ENCODE results near the gene CD2AP. TPM values are rescaled to one million over a fixed set of nuclear protein-coding genes. Genes with fewer than 3 reads are reported as not detected.

CD2AP gene
- total RNA-seq, 1 experiment from 2014 or later = 42.7 TPM

DNA sequence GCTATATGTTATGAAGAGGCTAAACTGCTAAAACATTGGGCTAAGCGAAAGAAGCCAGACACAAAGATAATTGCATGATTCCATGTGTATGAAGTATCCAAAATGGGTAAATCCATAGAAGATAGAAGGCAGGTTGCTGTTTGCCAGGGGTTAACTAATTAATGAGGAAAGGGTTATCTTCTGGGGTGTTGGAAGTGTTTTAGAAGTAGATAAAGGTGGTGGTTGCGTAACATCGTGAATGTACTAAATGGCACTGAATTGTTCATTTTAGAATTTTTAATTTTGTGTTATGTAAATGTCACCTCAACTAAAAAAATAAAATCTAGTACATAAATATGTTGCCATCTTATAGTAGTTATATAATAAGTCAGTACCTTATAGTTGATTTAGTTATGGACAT, 116.4 kb downstream of the CD2AP start:
- H3K4me2 ChIP-seq (ENCODE audit: low read depth, low read length, poor library complexity, severe bottlenecking) = no peak overlapping the region

DNA sequence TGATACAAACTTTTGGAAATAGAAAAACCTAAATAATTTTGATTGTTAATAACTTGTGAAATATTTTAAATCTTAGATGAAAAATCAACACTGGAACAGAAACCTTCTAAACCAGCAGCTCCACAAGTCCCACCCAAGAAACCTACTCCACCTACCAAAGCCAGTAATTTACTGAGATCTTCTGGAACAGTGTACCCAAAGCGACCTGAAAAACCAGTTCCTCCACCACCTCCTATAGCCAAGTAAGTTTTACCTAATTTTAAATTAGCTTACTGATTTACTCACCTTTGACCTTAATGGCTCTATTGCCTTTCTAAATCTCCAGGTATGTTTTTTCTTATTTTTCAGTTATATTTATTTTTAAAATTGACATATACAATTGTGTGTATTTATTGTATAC, 118.2 kb downstream of the CD2AP start:
- no peak for DNase-seq
- Histone ChIP-seq H2AFZ (ENCODE audit: low read length) (no peak overlapping the region), H3K9ac (ENCODE audit: low read length) (no peak overlapping the region), H3K4me3 (ENCODE audit: low read length) (no peak overlapping the region), H3K4me2 (ENCODE audit: low read depth, low read length, poor library complexity, severe bottlenecking) (no peak overlapping the region), H3K27ac (ENCODE audit: low read length) (no peak overlapping the region), H3K36me3 (ENCODE audit: insufficient read depth, low read length) (peaks cover 44% of the 10 kb centered on the region), H3K9me2 (replicated peaks; ENCODE audit: insufficient read depth, low read length) (no peaks in the 10 kb centered on the region), H3K9me3 (ENCODE audit: low read length) (no peaks in the 10 kb centered on the region), H3K4me1 (ENCODE audit: low read length) (peaks cover 25% of the 10 kb centered on the region), H4K20me1 (ENCODE audit: insufficient read depth, low read depth, low read length) (no peaks in the 10 kb centered on the region), H3K79me2 (ENCODE audit: low read length) (peaks cover 12% of the 10 kb centered on the region; the same call in 1 of the 2 replicates), H3K27me3 (ENCODE audit: low read length) (no peaks in the 10 kb centered on the region)

More for the DNA sequence above, 116.4 kb downstream of the CD2AP start:
- H3K36me3 ChIP-seq (ENCODE audit: insufficient read depth, low read length) = peaks cover 42% of the 10 kb centered on the region
- H3K9me2 ChIP-seq (replicated peaks; ENCODE audit: insufficient read depth, low read length) = no peaks in the 10 kb centered on the region
- no peak overlapping the region for H3K4me3 ChIP-seq (ENCODE audit: low read length)
- H3K27ac ChIP-seq (ENCODE audit: low read length) = no peak overlapping the region
- no peak overlapping the region for H2AFZ ChIP-seq (ENCODE audit: low read length)
- H3K79me2 ChIP-seq (ENCODE audit: low read length) = peaks cover 18% of the 10 kb centered on the region
- H3K9ac ChIP-seq (ENCODE audit: low read length) = no peak overlapping the region
- H4K20me1 ChIP-seq (ENCODE audit: insufficient read depth, low read depth, low read length) = no peaks in the 10 kb centered on the region
- H3K4me1 ChIP-seq (ENCODE audit: low read length) = peaks cover 25% of the 10 kb centered on the region
- no peaks in the 10 kb centered on the region for H3K27me3 ChIP-seq (ENCODE audit: low read length)
- H3K9me3 ChIP-seq (ENCODE audit: low read length) = no peaks in the 10 kb centered on the region
- DNase-seq = no peak

DNA sequence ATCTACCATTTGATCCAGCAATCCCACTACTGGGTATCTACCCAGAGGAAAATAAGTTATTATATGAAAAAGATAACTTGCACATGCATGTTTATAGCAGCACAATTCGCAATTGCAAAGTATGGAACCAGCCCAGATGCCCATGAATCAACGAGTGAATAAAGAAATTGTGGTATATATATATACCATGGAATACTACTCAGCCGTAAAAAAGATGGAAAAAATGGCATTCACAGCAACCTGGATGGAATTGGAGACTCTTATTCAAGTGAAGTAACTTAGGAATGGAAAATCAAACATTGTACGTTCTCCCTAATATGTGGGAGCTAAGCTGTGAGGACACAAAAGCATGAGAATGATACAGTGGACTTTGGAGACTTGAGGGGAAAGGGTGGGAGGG, 120.8 kb downstream of the CD2AP start:
- H3K9me2 ChIP-seq (replicated peaks; ENCODE audit: insufficient read depth, low read length) = no peaks in the 10 kb centered on the region
- peaks cover 35% of the 10 kb centered on the region for H3K36me3 ChIP-seq (ENCODE audit: insufficient read depth, low read length)
- H3K27me3 ChIP-seq (ENCODE audit: low read length) = no peaks in the 10 kb centered on the region
- no peak overlapping the region for H3K4me3 ChIP-seq (ENCODE audit: low read length)
- no peaks in the 10 kb centered on the region for H4K20me1 ChIP-seq (ENCODE audit: insufficient read depth, low read depth, low read length)
- H2AFZ ChIP-seq (ENCODE audit: low read length) = no peak overlapping the region
- H3K9me3 ChIP-seq (ENCODE audit: low read length) = no peaks in the 10 kb centered on the region
- H3K79me2 ChIP-seq (ENCODE audit: low read length) = peaks cover 11% of the 10 kb centered on the region
- no peak for DNase-seq
- no peak overlapping the region for H3K27ac ChIP-seq (ENCODE audit: low read length)
- H3K9ac ChIP-seq (ENCODE audit: low read length) = no peak overlapping the region
- H3K4me1 ChIP-seq (ENCODE audit: low read length) = peaks cover 6% of the 10 kb centered on the region
- H3K4me2 ChIP-seq (ENCODE audit: low read depth, low read length, poor library complexity, severe bottlenecking) = no peak overlapping the region

DNA sequence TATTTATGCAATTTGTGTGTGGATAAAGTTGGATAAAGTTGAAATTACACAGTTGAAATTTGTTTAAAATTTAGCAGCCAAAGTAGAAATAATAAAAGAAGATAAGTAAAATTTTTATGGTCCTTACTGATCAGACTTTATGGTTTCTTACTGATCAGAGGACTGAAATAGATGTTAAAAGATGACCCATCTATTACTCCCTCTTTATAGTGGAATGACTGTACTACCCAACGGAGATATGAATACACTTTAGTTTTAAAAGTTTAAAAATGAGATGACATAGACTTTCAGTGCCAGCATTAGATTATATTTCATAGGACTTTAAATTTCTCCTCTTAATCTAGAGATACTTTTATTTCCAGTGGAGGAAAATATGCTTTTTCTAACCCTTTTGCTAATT, 121.9 kb downstream of the CD2AP start:
- Histone ChIP-seq H2AFZ (ENCODE audit: low read length) (no peak overlapping the region), H4K20me1 (ENCODE audit: insufficient read depth, low read depth, low read length) (no peaks in the 10 kb centered on the region), H3K27me3 (ENCODE audit: low read length) (no peaks in the 10 kb centered on the region), H3K9me2 (replicated peaks; ENCODE audit: insufficient read depth, low read length) (no peaks in the 10 kb centered on the region), H3K4me3 (ENCODE audit: low read length) (no peak overlapping the region), H3K79me2 (ENCODE audit: low read length) (peaks cover 1% of the 10 kb centered on the region; the same call in 1 of the 2 replicates), H3K4me2 (ENCODE audit: low read depth, low read length, poor library complexity, severe bottlenecking) (no peak overlapping the region), H3K4me1 (ENCODE audit: low read length) (no peaks in the 10 kb centered on the region), H3K9ac (ENCODE audit: low read length) (no peak overlapping the region), H3K36me3 (ENCODE audit: insufficient read depth, low read length) (peaks cover 35% of the 10 kb centered on the region), H3K27ac (ENCODE audit: low read length) (no peak overlapping the region), H3K9me3 (ENCODE audit: low read length) (no peaks in the 10 kb centered on the region)
- no peak for DNase-seq

DNA sequence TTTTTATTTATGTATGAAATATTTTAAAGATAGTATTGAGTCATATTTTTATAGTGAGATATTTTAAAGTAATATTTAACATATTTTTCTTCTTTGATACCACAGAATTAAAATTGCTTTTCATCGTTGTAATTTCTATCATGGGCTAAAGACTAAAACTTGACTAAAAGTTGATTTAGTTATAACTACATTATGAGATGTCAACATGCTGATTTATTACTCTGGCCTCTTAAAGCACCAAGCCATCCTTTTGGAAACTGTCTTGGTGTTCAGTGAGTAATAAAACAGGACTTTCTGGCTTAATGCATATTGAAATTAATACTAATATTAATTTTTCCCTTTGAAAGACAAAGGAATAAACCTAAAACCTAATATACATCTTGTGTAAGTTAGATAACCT, 125.6 kb downstream of the CD2AP start:
- H3K4me3 ChIP-seq (ENCODE audit: low read length) = no peak overlapping the region
- peaks cover 26% of the 10 kb centered on the region; the same call in 1 of the 2 replicates for H3K36me3 ChIP-seq (ENCODE audit: insufficient read depth, low read length)
- H3K4me2 ChIP-seq (ENCODE audit: low read depth, low read length, poor library complexity, severe bottlenecking) = no peak overlapping the region
- no peaks in the 10 kb centered on the region for H3K9me2 ChIP-seq (replicated peaks; ENCODE audit: insufficient read depth, low read length)
- no peak overlapping the region for H2AFZ ChIP-seq (ENCODE audit: low read length)
- peaks cover 4% of the 10 kb centered on the region; the same call in 1 of the 2 replicates for H3K79me2 ChIP-seq (ENCODE audit: low read length)
- DNase-seq = no peak
- H3K27ac ChIP-seq (ENCODE audit: low read length) = no peak overlapping the region
- H3K4me1 ChIP-seq (ENCODE audit: low read length) = no peaks in the 10 kb centered on the region
- H3K9me3 ChIP-seq (ENCODE audit: low read length) = no peaks in the 10 kb centered on the region
- no peaks in the 10 kb centered on the region for H4K20me1 ChIP-seq (ENCODE audit: insufficient read depth, low read depth, low read length)
- H3K9ac ChIP-seq (ENCODE audit: low read length) = no peak overlapping the region
- H3K27me3 ChIP-seq (ENCODE audit: low read length) = no peaks in the 10 kb centered on the region

DNA sequence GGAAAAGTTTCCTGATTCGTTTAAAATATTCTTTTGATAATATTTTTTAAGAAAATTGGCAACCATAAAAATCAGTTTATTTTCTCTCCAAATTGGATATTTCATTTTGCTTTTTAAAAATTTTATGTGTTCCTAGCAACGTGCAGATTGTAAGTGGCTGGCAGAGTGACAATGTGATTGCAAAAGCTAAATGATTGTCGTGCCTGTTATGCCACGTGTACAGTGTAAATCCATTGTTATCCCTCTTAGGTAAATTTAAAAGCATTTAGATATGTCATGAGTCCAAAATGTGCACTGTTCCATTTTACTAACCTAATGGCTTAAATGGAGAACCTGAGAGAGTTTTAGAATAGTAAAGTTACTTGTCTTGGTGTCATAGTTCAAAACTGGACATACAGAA, 126.4 kb downstream of the CD2AP start:
- Histone ChIP-seq H3K27me3 (ENCODE audit: low read length) (no peaks in the 10 kb centered on the region), H3K4me3 (ENCODE audit: low read length) (no peak overlapping the region), H3K4me2 (ENCODE audit: low read depth, low read length, poor library complexity, severe bottlenecking) (no peak overlapping the region), H3K79me2 (ENCODE audit: low read length) (peaks cover 4% of the 10 kb centered on the region; the same call in 1 of the 2 replicates), H3K9me3 (ENCODE audit: low read length) (no peaks in the 10 kb centered on the region), H4K20me1 (ENCODE audit: insufficient read depth, low read depth, low read length) (no peaks in the 10 kb centered on the region), H3K27ac (ENCODE audit: low read length) (no peak overlapping the region), H3K9me2 (replicated peaks; ENCODE audit: insufficient read depth, low read length) (no peaks in the 10 kb centered on the region), H3K9ac (ENCODE audit: low read length) (no peak overlapping the region), H2AFZ (ENCODE audit: low read length) (no peak overlapping the region), H3K4me1 (ENCODE audit: low read length) (no peaks in the 10 kb centered on the region), H3K36me3 (ENCODE audit: insufficient read depth, low read length) (peaks cover 32% of the 10 kb centered on the region; the same call in 1 of the 2 replicates)
- no peak for DNase-seq

DNA sequence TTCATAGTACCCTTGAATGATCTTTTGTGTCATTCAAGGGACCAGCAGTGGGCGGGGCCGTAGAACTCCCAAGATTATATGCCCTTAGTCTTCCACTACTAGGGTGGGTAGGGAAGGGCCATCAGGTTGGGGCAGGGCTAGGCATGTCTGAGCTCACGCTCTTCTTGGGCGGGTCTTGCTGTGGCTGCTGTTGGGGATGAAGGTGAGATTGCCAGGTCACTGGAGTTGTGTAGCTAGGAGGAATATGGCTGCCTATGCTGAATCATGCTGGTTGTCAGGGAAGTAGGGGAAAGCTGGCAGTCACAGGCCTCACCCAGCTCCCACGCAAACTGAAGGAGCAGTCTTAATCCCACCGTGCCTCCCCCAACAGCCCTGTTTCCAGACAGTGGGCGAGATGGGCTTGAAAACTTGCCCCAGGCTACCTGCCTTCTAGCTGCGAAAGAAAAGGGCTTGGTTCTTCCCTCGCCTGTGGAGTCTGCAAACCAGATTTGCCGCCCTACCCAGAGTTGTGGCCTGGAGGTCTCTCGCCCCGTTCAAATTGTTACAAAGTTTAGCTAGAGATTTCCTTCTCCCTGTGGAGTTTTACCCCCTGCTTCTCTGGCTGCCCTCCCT, 144.4 kb downstream of the CD2AP start:
- Histone ChIP-seq H3K27me3 (ENCODE audit: low read length) (no peaks in the 10 kb centered on the region), H3K9me3 (ENCODE audit: low read length) (no peaks in the 10 kb centered on the region), H2AFZ (ENCODE audit: low read length) (no peak overlapping the region), H3K36me3 (ENCODE audit: insufficient read depth, low read length) (0 out of 2 replicates have a peak, but pooled peaks cover 9% of the 10 kb centered on the region), H3K4me3 (ENCODE audit: low read length) (no peak overlapping the region), H4K20me1 (ENCODE audit: insufficient read depth, low read depth, low read length) (no peaks in the 10 kb centered on the region), H3K9me2 (replicated peaks; ENCODE audit: insufficient read depth, low read length) (no peaks in the 10 kb centered on the region), H3K4me1 (ENCODE audit: low read length) (no peaks in the 10 kb centered on the region), H3K27ac (ENCODE audit: low read length) (no peak overlapping the region), H3K9ac (ENCODE audit: low read length) (no peak overlapping the region), H3K79me2 (ENCODE audit: low read length) (no peaks in the 10 kb centered on the region), H3K4me2 (ENCODE audit: low read depth, low read length, poor library complexity, severe bottlenecking) (no peak overlapping the region)
- no peak for DNase-seq

DNA sequence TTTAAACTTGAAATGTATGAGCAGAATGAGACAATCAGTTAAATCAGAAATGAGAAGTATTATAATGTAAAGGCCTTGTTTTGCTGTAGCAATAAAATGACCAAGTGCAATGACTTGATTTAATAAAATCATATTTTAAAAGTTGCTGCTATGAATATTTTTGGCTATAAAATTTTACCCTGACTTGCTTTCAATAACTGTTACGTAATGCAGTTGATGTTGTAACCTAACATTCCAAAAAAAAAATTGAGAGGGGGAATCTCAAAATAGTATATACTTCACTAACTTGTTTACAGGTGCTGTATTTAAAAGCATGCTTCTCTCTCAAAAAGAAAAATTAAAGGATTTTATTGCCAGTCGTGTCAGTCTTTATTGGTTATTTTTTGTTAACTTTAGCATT, 149.2 kb downstream of the CD2AP start:
- Histone ChIP-seq H4K20me1 (ENCODE audit: insufficient read depth, low read depth, low read length) (no peaks in the 10 kb centered on the region), H3K4me2 (ENCODE audit: low read depth, low read length, poor library complexity, severe bottlenecking) (no peak overlapping the region), H3K9me3 (ENCODE audit: low read length) (no peaks in the 10 kb centered on the region), H3K4me3 (ENCODE audit: low read length) (no peak overlapping the region), H3K36me3 (ENCODE audit: insufficient read depth, low read length) (0 out of 2 replicates have a peak, but pooled peaks cover 3% of the 10 kb centered on the region), H3K27ac (ENCODE audit: low read length) (no peak overlapping the region), H3K79me2 (ENCODE audit: low read length) (no peaks in the 10 kb centered on the region), H3K9me2 (replicated peaks; ENCODE audit: insufficient read depth, low read length) (no peaks in the 10 kb centered on the region), H3K4me1 (ENCODE audit: low read length) (no peaks in the 10 kb centered on the region), H3K27me3 (ENCODE audit: low read length) (no peaks in the 10 kb centered on the region), H3K9ac (ENCODE audit: low read length) (no peak overlapping the region), H2AFZ (ENCODE audit: low read length) (no peak overlapping the region)
- DNase-seq = no peak

Measured in Karpas-422 (cell line).